Stimulated activated CD8-positive, alpha-beta memory T cell treated with anti-CD3 and anti-CD28 coated beads, Interleukin-15, amount 100 ng/mL, for 48 hours (primary cell): Measurements from ENCODE around the gene ZNF667.

Experiments used
- DNase-seq, 2 donors: peaks; one replicate each; pipeline ENCODE4 v3.0.0-alpha.2; 2020; ENCODE audit warnings: low read depth in 2 of 2

The ZNF667 gene

DNA sequence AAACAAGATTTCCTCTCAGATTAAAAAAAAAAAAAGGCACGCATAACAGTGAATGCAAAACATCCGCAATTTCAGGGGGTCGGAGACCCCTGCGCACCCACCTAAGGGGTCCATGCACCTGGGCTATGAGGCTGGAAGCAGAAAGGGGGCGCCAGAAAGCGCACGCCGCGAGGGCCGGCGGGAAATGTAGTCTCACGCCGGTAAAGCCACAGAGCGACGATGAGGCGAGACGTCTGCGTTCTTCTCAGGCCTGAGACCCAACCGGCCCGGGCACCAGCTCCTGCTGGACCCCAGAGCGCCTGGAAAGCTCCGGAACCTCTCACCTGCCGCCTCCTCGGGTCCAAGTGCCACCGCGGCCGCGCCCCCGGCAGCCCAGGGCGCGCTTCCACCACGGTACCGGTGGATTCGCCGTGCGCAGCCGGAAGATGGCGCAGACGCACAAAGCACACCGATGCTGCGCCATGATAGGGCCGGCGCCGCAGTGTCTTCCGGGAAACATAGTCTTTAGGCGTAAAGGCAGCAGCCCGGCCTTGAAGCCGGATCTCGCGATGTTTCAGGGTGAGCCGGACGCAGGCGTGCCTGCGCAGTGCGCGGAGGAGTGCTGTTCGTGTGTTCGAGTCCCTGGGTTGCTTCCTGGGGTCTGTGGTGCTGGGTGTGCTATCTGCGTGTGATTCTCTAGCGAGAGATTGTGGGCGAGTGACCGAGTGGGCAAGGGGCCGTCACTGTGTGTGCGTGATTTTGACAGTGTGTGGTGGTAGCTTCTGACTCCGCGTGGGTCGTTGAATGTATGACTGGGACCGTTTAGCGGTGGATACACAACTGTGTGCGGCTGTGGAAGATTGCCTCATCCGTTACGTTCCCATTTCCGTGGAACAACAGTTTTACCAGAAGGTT is 83.8 kb downstream of the ZNF667 start, which contains the start of gene ZNF582:
Gene ZNF582, minus strand, starts transcription at position 416 of the 894 bp plus-strand sequence. CDS start 1,782 bp downstream, outside the sequence.
- peak; percentile 83 to 88 for DNase-seq
